HCT116 (cell line): Measurements from ENCODE around the gene IL10RB.

ENCODE experiments used
- ATF3 ChIP-seq: IDR thresholded peaks from 2 replicates; pipeline ENCODE4 v1.6.1; 2012
- CTCF ChIP-seq, 3 experiments: fragments of 200-600 bp in 1 of 3; sonication (generic) in 1 of 3; IDR thresholded peaks in 2 of 3; conservative IDR thresholded peaks in 1 of 3; 2 replicates each; pipeline ENCODE4 v1.5.1; 2012 to 2017; ENCODE audit warnings: low read depth in 2 of 3, low read length in 2 of 3, antibody characterized with exemption in 1 of 3, borderline replicate concordance in 1 of 3, control low read depth in 1 of 3, mild to moderate bottlenecking in 1 of 3, mixed read lengths in 1 of 3, mixed run types in 1 of 3, moderate library complexity in 1 of 3; ENCODE audit not compliant: insufficient read depth in 1 of 3
- EZH2 ChIP-seq: fragments of 200-600 bp; sonication (generic); IDR thresholded peaks from 2 replicates; pipeline ENCODE4 v1.6.1; 2017; ENCODE audit warnings: antibody characterized with exemption, mixed run types
- EZH2phosphoT487 ChIP-seq: fragments of 200-600 bp; IDR thresholded peaks from 2 replicates; pipeline ENCODE4 v1.6.1; 2018; ENCODE audit warnings: antibody characterized with exemption, borderline replicate concordance
- MAX ChIP-seq: IDR thresholded peaks from 2 replicates; pipeline ENCODE4 v1.6.1; 2012
- POLR2A ChIP-seq: IDR thresholded peaks from 2 replicates; pipeline ENCODE4 v1.7.0; 2011; ENCODE audit warnings: borderline replicate concordance; ENCODE audit not compliant: insufficient read depth, insufficient read length; ENCODE audit errors: extremely low read depth
- POLR2AphosphoS5 ChIP-seq: IDR thresholded peaks from 2 replicates; pipeline ENCODE4 v1.6.1; 2011; ENCODE audit warnings: mild to moderate bottlenecking, low read depth, low read length, moderate library complexity
- RAD21 ChIP-seq: IDR thresholded peaks from 2 replicates; pipeline ENCODE4 v1.6.1; 2012; ENCODE audit warnings: low read depth, mild to moderate bottlenecking
- REST ChIP-seq: IDR thresholded peaks from 2 replicates; pipeline ENCODE4 v1.6.1; 2012; ENCODE audit warnings: low read depth
- SIN3A ChIP-seq: IDR thresholded peaks from 2 replicates; pipeline ENCODE4 v1.6.1; 2012; ENCODE audit warnings: low read depth
- YY1 ChIP-seq: IDR thresholded peaks from 2 replicates; pipeline ENCODE4 v1.6.1; 2011; ENCODE audit warnings: low read length, low read depth, moderate library complexity, mild to moderate bottlenecking; ENCODE audit not compliant: insufficient replicate concordance; ENCODE audit errors: extremely low read depth
- ZNF274 ChIP-seq: fragments of 200-500 bp; sonication (Bioruptor generic); IDR thresholded peaks from 2 replicates; pipeline ENCODE4 v1.6.1; 2014; ENCODE audit warnings: mild to moderate bottlenecking, low read depth, low read length, inconsistent platforms

- TF ChIP-seq CTCF (IDR thresholded peaks at IDR 0.05 in 2 of 3, conservative IDR thresholded peaks at IDR 0.05 in 1 of 3; ENCODE audit: borderline replicate concordance in 1 of 3, insufficient read depth in 1 of 3, low read depth in 2 of 3, low read length in 2 of 3) (no peak), SIN3A (no peak), EZH2phosphoT487 (no peak), POLR2AphosphoS5 (no peak), MAX (no peak), EZH2 (no peak), ATF3 (no peak), YY1 (no peak), RAD21 (no peak), POLR2A (no peak), ZNF274 (no peak), REST (no peak)
Measured at GRCh38 chr21:33238565-33239255, 27.5 kb upstream of the IL10RB start.
